IMR-90 (cell line): ENCODE data around the gene RPS6KA2.

Source experiments
- BHLHE40 ChIP-seq: fragments of 150-350 bp; IDR thresholded peaks from 2 replicates; pipeline ENCODE4 v1.6.1; 2016; ENCODE audit warnings: mild to moderate bottlenecking, low read depth, low read length
- CEBPB ChIP-seq: IDR thresholded peaks from 2 replicates; pipeline ENCODE4 v1.6.1; 2012; ENCODE audit warnings: low read depth, low read length, improper control_type of control experiment
- CTCF ChIP-seq: conservative IDR thresholded peaks from 2 replicates; pipeline ENCODE4 v1.5.1; 2012; ENCODE audit warnings: mild to moderate bottlenecking, low read depth, low read length, improper control_type of control experiment
- POLR2A ChIP-seq: IDR thresholded peaks from 2 replicates; pipeline ENCODE4 v1.6.1; 2012; ENCODE audit warnings: mild to moderate bottlenecking, low read depth, low read length
- SMC3 ChIP-seq: fragments of 150-350 bp; IDR thresholded peaks from 2 replicates; pipeline ENCODE4 v1.6.1; 2016; ENCODE audit warnings: low read depth, mild to moderate bottlenecking, antibody characterized with exemption, low read length, moderate library complexity
- USF2 ChIP-seq: fragments of 150-350 bp; IDR thresholded peaks from 2 replicates; pipeline ENCODE4 v1.6.1; 2017; ENCODE audit warnings: mild to moderate bottlenecking, antibody characterized with exemption, low read length, low read depth

- TF ChIP-seq CTCF (no peak), USF2 (no peak), POLR2A (no peak), BHLHE40 (no peak), CEBPB (no peak), SMC3 (no peak)
These were observed 239.3 kb downstream of the RPS6KA2 start for GRCh38 chr6:166387642-166388289.
